Activated naive CD4-positive, alpha-beta T cell treated with anti-CD3 and anti-CD28 coated beads, Interleukin-2, amount 10 ng/mL, durations not matched to agents 7 days and 5 days (primary cell): ENCODE results near the gene LCMT1.
A peak's percentile ranks its signal among the peaks of the same experiment; 100 is the strongest.

Source experiments
- CTCF ChIA-PET: fragments of 350-600 bp; sonication (Branson Sonifier 250); formaldehyde crosslinking; loops from one replicate; lab custom pipeline; 2021; ENCODE audit warnings: antibody characterized with exemption; lab: Charles Lee
- DNase-seq: peaks from one replicate; pipeline ENCODE4 v3.0.0-alpha.2; 2020
- H3K27ac Mint-ChIP-seq: one replicate; pipeline ENCODE4 v1.8.0; 2021; ENCODE audit warnings: mild to moderate bottlenecking, moderate library complexity, mixed read lengths
- H3K27me3 Mint-ChIP-seq: one replicate; pipeline ENCODE4 v1.8.0; 2021; ENCODE audit warnings: mild to moderate bottlenecking, mixed read lengths
- H3K36me3 Mint-ChIP-seq: one replicate; pipeline ENCODE4 v1.8.0; 2021; ENCODE audit warnings: mixed read lengths
- H3K4me1 Mint-ChIP-seq: one replicate; pipeline ENCODE4 v1.8.0; 2021; ENCODE audit warnings: mixed read lengths
- H3K4me3 Mint-ChIP-seq: one replicate; pipeline ENCODE4 v1.8.0; 2021; ENCODE audit warnings: mild to moderate bottlenecking, moderate library complexity, mixed read lengths
- H3K9me3 Mint-ChIP-seq: one replicate; pipeline ENCODE4 v1.8.0; 2021; ENCODE audit warnings: mixed read lengths

The LCMT1 gene

GRCh38 chr16:25083065-25083464, 28.5 kb upstream of the LCMT1 start:
- H3K36me3 Mint-ChIP-seq = no peaks in the 10 kb centered on the region
- no peak overlapping the region for H3K27ac Mint-ChIP-seq
- H3K4me3 Mint-ChIP-seq = no peak overlapping the region
- H3K4me1 Mint-ChIP-seq = no peaks in the 10 kb centered on the region
- no peak for DNase-seq
- H3K9me3 Mint-ChIP-seq = no peaks in the 10 kb centered on the region
- no peaks in the 10 kb centered on the region for H3K27me3 Mint-ChIP-seq
- CTCF ChIA-PET = no interaction called here

DNA sequence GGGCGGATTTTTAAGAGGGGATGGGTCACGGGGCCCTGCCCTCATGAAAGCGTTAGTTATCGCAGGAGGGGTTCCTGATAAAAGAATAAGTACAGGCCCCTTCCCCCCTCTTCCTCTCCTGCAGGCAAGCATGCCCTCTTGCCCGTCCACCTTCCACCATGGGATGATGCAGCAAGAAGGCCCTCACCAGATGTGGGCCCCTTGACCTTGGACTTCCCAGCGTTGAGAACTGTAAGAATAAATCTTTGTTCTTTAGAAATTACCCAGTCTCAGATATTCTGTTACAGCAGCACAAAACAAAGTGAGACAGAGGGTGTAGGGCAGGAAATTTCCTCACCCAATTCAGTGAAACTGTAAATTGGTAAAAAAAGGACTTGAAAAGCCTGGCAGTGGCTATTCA, 27.8 kb upstream of the LCMT1 start:
- H3K36me3 Mint-ChIP-seq = no peaks in the 10 kb centered on the region
- H3K27ac Mint-ChIP-seq = no peak overlapping the region
- CTCF ChIA-PET = no interaction called here
- no peaks in the 10 kb centered on the region for H3K9me3 Mint-ChIP-seq
- DNase-seq = no peak
- H3K27me3 Mint-ChIP-seq = no peaks in the 10 kb centered on the region
- no peak overlapping the region for H3K4me3 Mint-ChIP-seq
- H3K4me1 Mint-ChIP-seq = no peaks in the 10 kb centered on the region

- H3K9me3 Mint-ChIP-seq = no peaks in the 10 kb centered on the region
- no peaks in the 10 kb centered on the region for H3K4me1 Mint-ChIP-seq
- H3K36me3 Mint-ChIP-seq = no peaks in the 10 kb centered on the region
- no peak overlapping the region for H3K4me3 Mint-ChIP-seq
- H3K27ac Mint-ChIP-seq = no peak overlapping the region
- H3K27me3 Mint-ChIP-seq = no peaks in the 10 kb centered on the region
- no peak for DNase-seq
- CTCF ChIA-PET = no interaction called here
These were observed 26.7 kb upstream of the LCMT1 start for GRCh38 chr16:25084797-25085196.

DNA sequence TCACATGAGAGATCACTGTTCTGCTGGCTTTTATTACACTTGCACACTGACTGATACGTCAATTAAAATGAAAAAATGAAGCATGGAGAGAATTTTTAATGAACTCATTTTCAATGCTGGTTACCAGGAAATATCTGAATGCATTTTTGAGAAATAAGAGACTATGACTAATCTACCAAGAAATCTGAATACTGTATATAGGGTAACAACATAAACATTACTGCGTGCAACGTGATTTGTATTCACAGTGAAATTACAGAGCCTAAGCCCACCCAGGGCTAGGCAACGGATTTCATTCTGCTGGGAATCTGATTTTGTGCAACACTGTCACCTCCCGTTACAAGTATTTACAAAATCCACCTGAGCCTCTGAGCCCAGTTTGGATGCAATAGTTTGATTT, 23.8 kb upstream of the LCMT1 start:
- Mint-ChIP-seq H3K4me3 (no peak overlapping the region), H3K36me3 (peaks cover 5% of the 10 kb centered on the region), H3K4me1 (peaks cover 6% of the 10 kb centered on the region), H3K9me3 (no peaks in the 10 kb centered on the region), H3K27me3 (no peaks in the 10 kb centered on the region), H3K27ac (no peak overlapping the region)
- CTCF ChIA-PET = no interaction called here
- DNase-seq = no peak

DNA sequence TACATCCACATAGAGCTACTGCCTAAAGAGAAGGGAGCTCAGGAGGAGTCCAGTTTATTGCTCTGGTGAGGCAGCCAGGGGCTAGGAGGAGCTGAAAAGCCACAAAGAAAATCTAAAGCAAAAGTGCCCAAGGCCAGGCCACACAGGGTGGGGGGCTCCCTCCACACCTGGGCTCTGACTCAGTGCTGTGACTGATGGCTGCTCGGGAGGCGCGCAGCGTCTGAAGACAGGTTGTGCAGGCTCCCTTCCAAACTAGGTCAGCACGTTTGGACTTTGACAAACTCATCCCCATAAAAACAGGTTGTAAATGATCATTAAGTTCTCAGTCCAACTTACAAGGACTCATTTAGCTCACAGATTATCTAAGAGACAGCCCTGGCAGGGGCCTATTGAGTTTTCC, 22.2 kb upstream of the LCMT1 start:
- H3K4me1 Mint-ChIP-seq = peaks cover 20% of the 10 kb centered on the region

GRCh38 chr16:25092441-25092840, 19.1 kb upstream of the LCMT1 start:
- Mint-ChIP-seq H3K27ac (peak overlapping the region; percentile 55), H3K36me3 (peaks cover 18% of the 10 kb centered on the region), H3K9me3 (no peaks in the 10 kb centered on the region), H3K4me1 (peaks cover 24% of the 10 kb centered on the region), H3K4me3 (no peak overlapping the region), H3K27me3 (no peaks in the 10 kb centered on the region)
- DNase-seq = no peak
- CTCF ChIA-PET = no interaction called here

More for the DNA sequence above, 22.2 kb upstream of the LCMT1 start:
- Mint-ChIP-seq H3K4me3 (no peak overlapping the region), H3K27ac (no peak overlapping the region), H3K27me3 (no peaks in the 10 kb centered on the region), H3K9me3 (no peaks in the 10 kb centered on the region), H3K36me3 (peaks cover 16% of the 10 kb centered on the region)
- DNase-seq = no peak
- CTCF ChIA-PET = no interaction called here

DNA sequence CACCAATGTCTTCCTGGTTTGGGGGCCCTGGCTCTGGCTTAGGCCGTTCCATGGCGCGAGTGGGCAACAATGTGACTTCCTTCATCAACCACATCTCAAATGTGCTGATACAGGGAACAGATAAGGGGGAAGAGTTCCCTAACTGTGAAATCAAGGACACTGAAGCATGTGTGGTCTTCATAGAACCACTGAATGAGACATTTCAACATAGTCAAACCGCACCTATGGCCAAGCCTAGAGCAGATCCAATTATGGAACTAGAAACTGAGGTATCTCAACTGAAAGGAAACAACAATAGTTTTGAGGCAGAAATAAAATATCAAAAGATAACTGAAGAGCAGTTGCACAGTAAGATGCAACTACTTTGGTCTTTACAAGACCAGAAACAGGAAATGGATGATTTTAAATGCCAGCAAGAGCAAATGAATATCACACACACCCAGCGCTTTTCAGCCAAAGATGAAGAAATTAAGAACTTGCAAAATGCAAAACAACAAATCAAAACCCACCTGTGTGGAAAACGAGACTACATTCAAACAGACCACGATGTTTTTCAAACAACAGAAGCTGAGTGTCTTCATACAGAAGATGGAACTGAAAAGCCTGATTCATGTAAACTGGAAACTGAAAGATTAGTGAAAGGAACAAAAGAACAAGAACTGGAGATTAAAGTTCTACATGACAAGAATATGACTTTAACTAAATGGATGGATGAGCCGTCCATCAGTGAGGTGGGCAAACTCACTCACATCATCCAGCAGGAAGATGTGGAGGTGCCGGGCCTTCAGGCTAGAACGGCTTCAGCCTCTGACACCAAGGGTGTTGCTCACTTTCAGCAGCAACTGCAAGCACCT, 18.1 kb upstream of the LCMT1 start:
- Mint-ChIP-seq H3K27me3 (no peaks in the 10 kb centered on the region), H3K9me3 (no peaks in the 10 kb centered on the region), H3K36me3 (peaks cover 18% of the 10 kb centered on the region), H3K4me1 (peaks cover 24% of the 10 kb centered on the region), H3K27ac (peak overlapping the region; percentile 85), H3K4me3 (peak overlapping the region; percentile 32)
- CTCF ChIA-PET = interaction anchor here (1.8 kb wide), 1 partner anchor 13 kb away, joined by 4 read pairs; no protein-coding TSS in a partner anchor
- DNase-seq = no peak

- H3K27me3 Mint-ChIP-seq = no peaks in the 10 kb centered on the region
- CTCF ChIA-PET = interaction anchor here (0.9 to 1.8 kb wide), 2 partner anchors 12 to 34 kb away, joined by 3 to 4 read pairs; no protein-coding TSS in a partner anchor
- H3K36me3 Mint-ChIP-seq = peaks cover 18% of the 10 kb centered on the region
- H3K4me3 Mint-ChIP-seq = no peak overlapping the region
- H3K9me3 Mint-ChIP-seq = no peaks in the 10 kb centered on the region
- DNase-seq = no peak
- H3K4me1 Mint-ChIP-seq = peaks cover 24% of the 10 kb centered on the region
- H3K27ac Mint-ChIP-seq = peak overlapping the region; percentile 85
These were observed 16.9 kb upstream of the LCMT1 start for GRCh38 chr16:25094596-25094995.

DNA sequence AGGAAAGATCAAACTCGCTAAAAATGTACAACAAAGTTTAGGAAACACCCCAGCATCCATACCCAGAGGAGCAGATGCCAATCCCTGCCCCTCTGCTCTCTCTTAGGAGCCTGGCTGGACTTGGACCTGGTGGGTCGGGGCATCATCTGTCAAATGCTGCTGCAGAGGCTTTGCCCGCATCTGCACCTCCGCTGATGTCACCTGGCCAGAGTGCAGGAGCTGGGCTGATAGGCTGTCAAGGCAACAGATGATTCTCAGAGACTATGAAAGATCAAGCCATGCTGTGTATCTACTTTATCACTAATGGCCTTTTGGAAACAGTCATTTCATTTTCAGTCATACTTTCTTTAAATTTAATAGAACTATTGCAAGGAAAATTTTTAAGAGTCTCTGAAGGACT, 15.9 kb upstream of the LCMT1 start:
- Mint-ChIP-seq H3K27ac (no peak overlapping the region), H3K9me3 (no peaks in the 10 kb centered on the region), H3K4me3 (no peak overlapping the region)

GRCh38 chr16:25097276-25097975, 14.1 kb upstream of the LCMT1 start:
- CTCF ChIA-PET = no interaction called here
- Mint-ChIP-seq H3K36me3 (peaks cover 13% of the 10 kb centered on the region), H3K27me3 (no peaks in the 10 kb centered on the region), H3K9me3 (no peaks in the 10 kb centered on the region), H3K4me1 (peaks cover 18% of the 10 kb centered on the region), H3K27ac (no peak overlapping the region), H3K4me3 (no peak overlapping the region)
- DNase-seq = no peak

More for the DNA sequence above, 15.9 kb upstream of the LCMT1 start:
- Mint-ChIP-seq H3K36me3 (peaks cover 18% of the 10 kb centered on the region), H3K4me1 (peaks cover 24% of the 10 kb centered on the region), H3K27me3 (no peaks in the 10 kb centered on the region)
- CTCF ChIA-PET = no interaction called here
- no peak for DNase-seq

DNA sequence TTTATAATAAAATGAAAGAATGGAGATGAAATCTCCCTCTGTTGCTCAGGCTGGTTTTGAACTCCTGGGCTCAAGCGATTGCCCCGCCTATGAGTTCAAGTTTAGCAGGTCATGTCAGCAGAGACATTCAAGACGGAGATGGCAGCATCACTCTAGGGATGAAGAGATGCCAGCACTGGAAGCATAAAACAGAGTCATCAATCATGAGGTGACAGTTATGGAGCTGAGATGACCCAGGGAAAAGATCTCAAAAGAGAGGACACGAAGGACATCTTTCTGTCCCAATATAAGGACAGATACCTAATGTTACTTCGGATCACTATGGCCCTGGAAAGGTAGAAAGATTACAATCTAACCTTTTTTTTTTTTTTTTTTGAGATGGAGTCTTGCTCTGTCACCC, 11.0 kb upstream of the LCMT1 start:
- DNase-seq = no peak
- no peak overlapping the region for H3K4me3 Mint-ChIP-seq
- CTCF ChIA-PET = no interaction called here
- no peaks in the 10 kb centered on the region for H3K36me3 Mint-ChIP-seq
- H3K4me1 Mint-ChIP-seq = no peaks in the 10 kb centered on the region
- no peaks in the 10 kb centered on the region for H3K27me3 Mint-ChIP-seq
- H3K27ac Mint-ChIP-seq = no peak overlapping the region
- no peaks in the 10 kb centered on the region for H3K9me3 Mint-ChIP-seq

- CTCF ChIA-PET = interaction anchor here (0.6 to 8.3 kb wide), 7 partner anchors 12 to 66 kb away, joined by 3 to 68 read pairs (median 4); no protein-coding TSS in a partner anchor
- DNase-seq = peak; percentile 88
- peaks cover 38% of the 10 kb centered on the region for H3K4me1 Mint-ChIP-seq
- no peaks in the 10 kb centered on the region for H3K9me3 Mint-ChIP-seq
- H3K27me3 Mint-ChIP-seq = peaks cover 3% of the 10 kb centered on the region
- peaks cover 5% of the 10 kb centered on the region for H3K36me3 Mint-ChIP-seq
- peak overlapping the region; percentile 88 for H3K27ac Mint-ChIP-seq
- peak overlapping the region; percentile 88 for H3K4me3 Mint-ChIP-seq
These were observed 4.7 kb upstream of the LCMT1 start for GRCh38 chr16:25106567-25107465.

- peak overlapping the region; percentile 88 for H3K4me3 Mint-ChIP-seq
- CTCF ChIA-PET = interaction anchor here (0.6 to 8.3 kb wide), 5 partner anchors 40 to 67 kb away, joined by 3 to 68 read pairs (median 3); no protein-coding TSS in a partner anchor
- no peak for DNase-seq
- H3K36me3 Mint-ChIP-seq = peaks cover 5% of the 10 kb centered on the region
- H3K27ac Mint-ChIP-seq = peak overlapping the region; percentile 66
- peaks cover 42% of the 10 kb centered on the region for H3K4me1 Mint-ChIP-seq
- peaks cover 3% of the 10 kb centered on the region for H3K27me3 Mint-ChIP-seq
- no peaks in the 10 kb centered on the region for H3K9me3 Mint-ChIP-seq
These were observed 4.1 kb upstream of the LCMT1 start for GRCh38 chr16:25107466-25107792.

- peaks cover 3% of the 10 kb centered on the region for H3K27me3 Mint-ChIP-seq
- H3K4me1 Mint-ChIP-seq = peaks cover 46% of the 10 kb centered on the region
- peak overlapping the region; percentile 66 for H3K27ac Mint-ChIP-seq
- peak; percentile 64 for DNase-seq
- peaks cover 5% of the 10 kb centered on the region for H3K36me3 Mint-ChIP-seq
- no peaks in the 10 kb centered on the region for H3K9me3 Mint-ChIP-seq
- H3K4me3 Mint-ChIP-seq = peak overlapping the region; percentile 88
- CTCF ChIA-PET = interaction anchor here (0.9 to 8.3 kb wide), 6 partner anchors 47 to 273 kb away, joined by 3 to 68 read pairs (median 4); no protein-coding TSS in a partner anchor
These were observed 3.5 kb upstream of the LCMT1 start for GRCh38 chr16:25108054-25108453.
